ENCODE results near the gene SCUBE1. TPM values are rescaled to one million over a fixed set of nuclear protein-coding genes. Genes with fewer than 3 reads are reported as not detected.

Gene SCUBE1
- total and polyA plus RNA-seq, 4 donors, result 1.6 to 7.9 (median 5.0) TPM

DNA sequence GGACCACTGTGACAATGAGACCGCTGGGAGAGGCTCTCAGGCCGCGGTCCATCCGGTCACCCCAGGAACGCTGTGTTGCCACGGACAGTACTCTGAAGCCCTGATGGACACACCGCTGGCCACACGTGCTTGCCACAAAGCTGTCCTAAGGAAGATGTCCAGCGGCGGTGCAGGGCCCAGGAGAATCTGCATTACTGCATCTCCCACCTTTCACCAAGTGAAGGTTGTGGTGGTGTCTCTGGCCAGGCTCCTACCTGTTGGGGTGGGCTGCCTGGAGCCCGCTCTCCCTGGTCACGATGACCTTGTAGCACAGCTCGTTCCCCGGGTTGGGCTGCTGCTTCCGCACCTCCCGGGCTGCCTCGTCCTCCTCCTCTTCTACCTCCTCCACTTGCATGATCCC is 160.4 kb downstream of the SCUBE1 start:
- H3K27ac ChIP-seq (ENCODE audit: low read depth in 1 of 2, low read length in 1 of 2), result no peak overlapping the region
- H3K27me3 ChIP-seq (ENCODE audit: control insufficient read depth in 3 of 3, insufficient read depth in 3 of 3, low read length in 2 of 3), result no peaks in the 10 kb centered on the region
- no peak overlapping the region for H3K9ac ChIP-seq (ENCODE audit: insufficient read depth in 1 of 2, low read length in 2 of 2)
- ATAC-seq (ENCODE audit: insufficient read depth, low FRiP score) (no peak), DNase-seq (no peak)
- peaks cover 0 to 28% (median 12%) of the 10 kb centered on the region in 4 donors for H3K36me3 ChIP-seq (ENCODE audit: control insufficient read depth in 4 of 4, insufficient read depth in 4 of 4, low read length in 4 of 4)
- no peak overlapping the region for H3K4me3 ChIP-seq
- TF ChIP-seq, protein P1, sequence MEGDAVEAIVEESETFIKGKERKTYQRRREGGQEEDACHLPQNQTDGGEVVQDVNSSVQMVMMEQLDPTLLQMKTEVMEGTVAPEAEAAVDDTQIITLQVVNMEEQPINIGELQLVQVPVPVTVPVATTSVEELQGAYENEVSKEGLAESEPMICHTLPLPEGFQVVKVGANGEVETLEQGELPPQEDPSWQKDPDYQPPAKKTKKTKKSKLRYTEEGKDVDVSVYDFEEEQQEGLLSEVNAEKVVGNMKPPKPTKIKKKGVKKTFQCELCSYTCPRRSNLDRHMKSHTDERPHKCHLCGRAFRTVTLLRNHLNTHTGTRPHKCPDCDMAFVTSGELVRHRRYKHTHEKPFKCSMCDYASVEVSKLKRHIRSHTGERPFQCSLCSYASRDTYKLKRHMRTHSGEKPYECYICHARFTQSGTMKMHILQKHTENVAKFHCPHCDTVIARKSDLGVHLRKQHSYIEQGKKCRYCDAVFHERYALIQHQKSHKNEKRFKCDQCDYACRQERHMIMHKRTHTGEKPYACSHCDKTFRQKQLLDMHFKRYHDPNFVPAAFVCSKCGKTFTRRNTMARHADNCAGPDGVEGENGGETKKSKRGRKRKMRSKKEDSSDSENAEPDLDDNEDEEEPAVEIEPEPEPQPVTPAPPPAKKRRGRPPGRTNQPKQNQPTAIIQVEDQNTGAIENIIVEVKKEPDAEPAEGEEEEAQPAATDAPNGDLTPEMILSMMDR (IDR thresholded peaks at IDR 0.05; ENCODE audit: control extremely low read depth, extremely low read depth), result no peak
- WGBS, 2 donors, result 95 to 96% methylated on average over 17 of the region's 17 CpGs
- H3K4me1 ChIP-seq (ENCODE audit: control insufficient read depth in 5 of 5, insufficient read depth in 5 of 5, low read length in 5 of 5), result peaks cover 0 to 18% (median 14%) of the 10 kb centered on the region in 5 donors
- no peaks in the 10 kb centered on the region for H3K9me3 ChIP-seq (ENCODE audit: control insufficient read depth in 4 of 4, insufficient read depth in 3 of 4, low read length in 3 of 4)

DNA sequence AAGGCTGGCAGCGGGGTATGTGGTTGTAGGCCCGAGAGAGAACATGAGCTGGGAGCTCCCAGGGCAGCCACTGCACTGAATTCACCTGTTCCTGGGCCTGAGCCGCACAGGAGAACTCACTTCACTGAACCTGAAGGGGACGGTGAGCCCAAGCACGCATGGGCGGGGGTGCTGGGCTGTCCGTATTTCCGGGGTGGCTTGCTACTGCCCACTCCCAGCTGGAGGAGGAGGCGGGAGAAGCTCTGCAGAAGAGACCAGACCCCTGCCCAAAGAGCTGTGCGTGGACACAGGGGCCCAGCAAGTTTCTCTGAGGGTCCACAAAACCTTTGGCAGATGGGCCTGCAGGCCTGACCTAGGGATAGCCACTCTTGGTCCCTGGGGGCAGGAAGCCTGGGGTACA is 161.1 kb downstream of the SCUBE1 start:
- no peak for ATAC-seq (ENCODE audit: insufficient read depth, low FRiP score)
- WGBS, 2 donors, result 83 to 85% methylated on average over 10 of the region's 10 CpGs
- H3K4me1 ChIP-seq (ENCODE audit: control insufficient read depth in 5 of 5, insufficient read depth in 5 of 5, low read length in 5 of 5), result peaks cover 0 to 18% (median 13%) of the 10 kb centered on the region in 5 donors
- TF ChIP-seq, protein P1 (IDR thresholded peaks at IDR 0.05; ENCODE audit: control extremely low read depth, extremely low read depth), result no peak
- H3K9ac ChIP-seq (ENCODE audit: insufficient read depth in 1 of 2, low read length in 2 of 2), result no peak overlapping the region
- no peaks in the 10 kb centered on the region for H3K9me3 ChIP-seq (ENCODE audit: control insufficient read depth in 4 of 4, insufficient read depth in 3 of 4, low read length in 3 of 4)
- no peak overlapping the region for H3K4me3 ChIP-seq
- DNase-seq, result no peak
- H3K36me3 ChIP-seq (ENCODE audit: control insufficient read depth in 4 of 4, insufficient read depth in 4 of 4, low read length in 4 of 4), result peaks cover 0 to 28% (median 12%) of the 10 kb centered on the region in 4 donors
- H3K27ac ChIP-seq (ENCODE audit: low read depth in 1 of 2, low read length in 1 of 2), result peak overlapping the region in 1 of 2 donors; percentile 20
- H3K27me3 ChIP-seq (ENCODE audit: control insufficient read depth in 3 of 3, insufficient read depth in 3 of 3, low read length in 2 of 3), result no peaks in the 10 kb centered on the region

DNA sequence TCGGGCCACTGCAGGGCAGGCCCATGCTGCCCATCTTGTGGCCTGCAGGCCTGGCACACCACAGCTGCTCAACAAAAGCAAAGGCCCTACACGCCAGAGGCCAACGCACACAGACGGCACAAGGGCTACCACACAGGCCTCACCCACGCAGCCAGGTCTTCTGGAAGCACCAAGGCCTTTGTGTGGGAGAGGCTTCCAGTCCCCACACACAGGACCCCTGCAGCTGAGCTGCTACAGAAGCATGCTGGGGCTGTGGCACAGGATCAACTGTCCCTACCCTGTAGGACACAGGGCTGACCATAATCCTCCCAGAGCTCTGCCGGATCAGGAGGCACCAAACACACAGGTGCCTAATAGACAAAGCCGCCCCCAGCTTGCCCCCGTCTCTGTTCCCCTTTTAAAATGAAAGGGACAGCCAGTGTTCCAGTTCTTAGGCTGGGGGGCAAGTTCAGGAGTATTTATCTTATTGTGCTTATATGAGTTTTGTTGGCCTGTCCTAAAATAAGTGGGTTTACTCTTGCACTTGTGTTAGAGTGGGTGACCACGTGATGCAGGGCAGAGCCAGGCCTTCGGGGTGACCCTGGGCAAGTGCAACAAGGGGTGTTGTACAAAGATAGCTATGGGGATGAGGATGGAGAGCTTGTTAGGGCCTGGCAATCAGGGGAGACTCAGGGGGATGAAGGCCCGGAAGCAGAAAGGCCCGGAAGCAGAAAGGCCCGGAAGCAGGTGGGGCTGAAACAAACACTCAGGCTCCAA is 161.7 kb downstream of the SCUBE1 start:
- H3K36me3 ChIP-seq (ENCODE audit: control insufficient read depth in 4 of 4, insufficient read depth in 4 of 4, low read length in 4 of 4), result peaks cover 0 to 28% (median 12%) of the 10 kb centered on the region in 4 donors

More for the DNA sequence above, 161.7 kb downstream of the SCUBE1 start:
- peak overlapping the region in 1 of 2 donors; percentile 20 for H3K27ac ChIP-seq (ENCODE audit: low read depth in 1 of 2, low read length in 1 of 2)
- TF ChIP-seq, protein P1 (IDR thresholded peaks at IDR 0.05; ENCODE audit: control extremely low read depth, extremely low read depth), result no peak
- WGBS, 2 donors, result 79 to 90% methylated on average over 13 of the region's 13 CpGs
- no peaks in the 10 kb centered on the region for H3K9me3 ChIP-seq (ENCODE audit: control insufficient read depth in 4 of 4, insufficient read depth in 3 of 4, low read length in 3 of 4)
- H3K27me3 ChIP-seq (ENCODE audit: control insufficient read depth in 3 of 3, insufficient read depth in 3 of 3, low read length in 2 of 3), result no peaks in the 10 kb centered on the region
- no peak overlapping the region for H3K9ac ChIP-seq (ENCODE audit: insufficient read depth in 1 of 2, low read length in 2 of 2)
- H3K4me3 ChIP-seq, result no peak overlapping the region
- DNase-seq (no peak), ATAC-seq (ENCODE audit: insufficient read depth, low FRiP score) (no peak)
- peaks cover 0 to 18% (median 13%) of the 10 kb centered on the region in 5 donors for H3K4me1 ChIP-seq (ENCODE audit: control insufficient read depth in 5 of 5, insufficient read depth in 5 of 5, low read length in 5 of 5)
